GM12878 (cell line): Measurements from ENCODE around the gene CD38.

ENCODE experiments used
- CEBPB ChIP-seq, 2 experiments: fragments of 150-350 bp in 1 of 2; IDR thresholded peaks; 2 replicates each; pipeline ENCODE4 v1.6.1; 2012 to 2014; ENCODE audit warnings: low read depth in 2 of 2, low read length in 2 of 2, borderline replicate concordance in 1 of 2, inconsistent platforms in 1 of 2
- HDGF ChIP-seq: fragments of 450-650 bp; IDR thresholded peaks from 2 replicates; pipeline ENCODE4 v1.6.1; 2016; ENCODE audit warnings: antibody characterized with exemption
- POLR2A ChIP-seq: IDR thresholded peaks from 2 replicates; pipeline ENCODE4 v1.6.1; 2011; ENCODE audit warnings: low read depth, mild to moderate bottlenecking, low read length
- TF ChIP-seq, protein P1 (sequence below): IDR thresholded peaks from 2 replicates; pipeline ENCODE4 v1.6.1; 2012; ENCODE audit warnings: low read depth, low read length, improper control_type of control experiment

DNA sequence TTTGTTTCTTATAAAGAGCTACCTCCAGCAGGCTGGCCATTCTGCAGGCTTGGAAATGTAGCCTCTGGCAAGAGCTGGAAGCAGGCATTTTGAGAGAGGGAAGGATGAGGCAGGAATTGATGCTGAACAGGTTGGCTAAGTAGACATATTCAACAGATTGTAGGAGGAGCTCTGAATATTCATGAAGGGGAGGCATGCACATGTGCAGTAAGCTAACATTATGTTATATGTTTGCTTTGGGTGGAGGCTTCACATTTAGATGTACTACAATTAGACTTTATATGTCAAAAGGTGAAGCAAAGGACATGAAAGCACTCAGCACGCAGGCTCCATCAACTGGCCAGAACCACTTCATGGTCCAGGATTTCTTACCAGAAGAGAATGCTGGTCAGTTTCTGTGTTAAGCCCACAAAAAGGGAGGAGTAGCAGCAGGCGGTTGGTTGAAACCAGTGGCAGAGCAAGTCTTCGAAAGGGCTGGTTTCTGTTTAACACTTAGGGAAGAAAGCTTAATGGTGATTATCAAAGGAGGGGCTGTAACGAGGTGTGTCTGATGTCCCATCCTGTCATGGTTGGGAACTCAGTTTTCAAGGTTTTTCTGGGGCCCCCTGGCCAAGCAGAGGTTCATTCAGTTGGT, 105.6 kb downstream of the CD38 start:
- TF ChIP-seq POLR2A (no peak), CEBPB (IDR thresholded peaks at IDR 0.05; ENCODE audit: borderline replicate concordance in 1 of 2, low read depth in 2 of 2, low read length in 2 of 2) (no peak), HDGF (no peak)
- TF ChIP-seq, protein P1, sequence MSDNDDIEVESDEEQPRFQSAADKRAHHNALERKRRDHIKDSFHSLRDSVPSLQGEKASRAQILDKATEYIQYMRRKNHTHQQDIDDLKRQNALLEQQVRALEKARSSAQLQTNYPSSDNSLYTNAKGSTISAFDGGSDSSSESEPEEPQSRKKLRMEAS: no peak
